Lung (tissue), 12 donors: ENCODE results near the gene RNASEH1. TPM values are rescaled to one million over a fixed set of nuclear protein-coding genes. Genes with fewer than 3 reads are reported as not detected.
A peak's percentile ranks its signal among the peaks of the same experiment; 100 is the strongest.

ENCODE experiments used
- ATAC-seq: fragments of 200-7000 bp; cut with Tn5 transposase; one replicate; pipeline ENCODE4 v1.9.1; 2020; ENCODE audit warnings: moderate number of reproducible peaks; ENCODE audit not compliant: insufficient read depth, low FRiP score
- DNase-seq, 3 donors: peaks; one replicate each; pipeline ENCODE4 v3.0.0-alpha.2; 2013 to 2017
- H3K27ac ChIP-seq, 2 donors: one replicate each; pipeline ENCODE4 v1.5.1; 2013; ENCODE audit warnings: mild to moderate bottlenecking in 2 of 2, moderate library complexity in 2 of 2, control low read depth in 1 of 2, inconsistent platforms in 1 of 2, low read depth in 1 of 2, low read length in 1 of 2
- H3K27me3 ChIP-seq, 3 donors: one replicate each; pipeline ENCODE4 v1.5.1; 2013; ENCODE audit warnings: low read length in 2 of 3; ENCODE audit not compliant: control insufficient read depth in 3 of 3, insufficient read depth in 3 of 3
- H3K36me3 ChIP-seq, 4 donors: one replicate each; pipeline ENCODE4 v1.5.1; 2013; ENCODE audit warnings: low read length in 4 of 4, mild to moderate bottlenecking in 1 of 4, moderate library complexity in 1 of 4; ENCODE audit not compliant: control insufficient read depth in 4 of 4, insufficient read depth in 4 of 4
- H3K4me1 ChIP-seq, 5 donors: one replicate each; pipeline ENCODE4 v1.5.1; 2013; ENCODE audit warnings: low read length in 5 of 5, mild to moderate bottlenecking in 2 of 5, moderate library complexity in 1 of 5; ENCODE audit not compliant: control insufficient read depth in 5 of 5, insufficient read depth in 5 of 5
- H3K4me3 ChIP-seq: one replicate; pipeline ENCODE4 v1.5.1; 2013; ENCODE audit warnings: mild to moderate bottlenecking, control low read depth, moderate library complexity
- H3K9ac ChIP-seq, 2 donors: one replicate each; pipeline ENCODE4 v1.5.1; 2013; ENCODE audit warnings: low read length in 2 of 2, control low read depth in 1 of 2; ENCODE audit not compliant: insufficient read depth in 1 of 2
- H3K9me3 ChIP-seq, 4 donors: one replicate each; pipeline ENCODE4 v1.5.1; 2013; ENCODE audit warnings: low read length in 3 of 4, mild to moderate bottlenecking in 1 of 4, moderate library complexity in 1 of 4; ENCODE audit not compliant: control insufficient read depth in 4 of 4, insufficient read depth in 3 of 4
- CTCF ChIP-seq: IDR thresholded peaks from 2 replicates; pipeline ENCODE4 v1.5.1; 2012; ENCODE audit warnings: mild to moderate bottlenecking; ENCODE audit errors: control extremely low read depth, extremely low read depth
- WGBS, 2 donors: extraction: QIAGEN DNeasy Blood & Tissue Kit; methylation state at CpG; one replicate each; pipeline ENCODE4 v1.1.7; 2013; 5-methylcytosine and 5-hydroxymethylcytosine counted together
- polyA plus RNA-seq, 2 donors: library from polyadenylated mRNA; stranded (reverse); fragments of 200-250 nt; gene quantifications; one replicate each; pipeline ENCODE4 v1.2.1, GENCODE V29; 2013
- total RNA-seq, 2 donors: library from RNA; depleted of rRNA in 1 of 2; stranded (reverse); fragments of >200 nt in 1 of 2; gene quantifications; one replicate each; pipeline ENCODE4 v1.2.1, GENCODE V29; 2014 to 2021
- donor health status: control.
- donor health status: control.
- donor health status: Bipolar disorder and iron deficiency.
- donor health status: healthy.
- donor health status: DM: yes; HTN: yes; CAD: no.

Gene RNASEH1
- total and polyA plus RNA-seq, 4 donors, result 9.6 to 24.5 (median 15.2) TPM

DNA sequence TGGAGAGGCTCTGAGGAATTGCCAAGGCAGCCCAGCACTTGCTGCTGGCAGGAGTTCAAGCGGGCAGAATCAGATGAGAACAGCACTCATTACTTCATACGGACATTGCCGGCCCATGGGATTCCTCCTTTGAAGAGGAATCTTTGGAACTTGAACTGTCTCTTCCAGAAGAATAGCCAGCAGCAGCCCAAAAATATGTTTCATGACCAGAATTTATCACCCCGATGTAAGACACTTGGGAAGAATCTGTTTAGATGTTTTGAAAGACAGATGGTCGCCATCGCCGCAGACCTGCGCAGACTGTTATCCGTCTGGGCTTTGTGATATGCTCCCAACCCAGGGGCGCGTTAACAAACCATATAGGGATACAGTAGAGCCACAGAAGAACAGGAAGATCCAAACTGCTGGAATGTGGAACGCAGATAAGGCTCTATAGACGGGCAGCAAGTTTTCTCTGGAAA, 35.1 kb downstream of the RNASEH1 start:
- Histone ChIP-seq H3K9me3 (peaks cover 0 to 3% (median 0%) of the 10 kb centered on the region in 4 donors), H3K36me3 (peaks cover 0 to 9% (median 0%) of the 10 kb centered on the region in 4 donors), H3K4me3 (no peak overlapping the region), H3K4me1 (peaks cover 8 to 31% (median 16%) of the 10 kb centered on the region in 5 donors), H3K27me3 (no peaks in the 10 kb centered on the region), H3K9ac (no peak overlapping the region), H3K27ac (peak overlapping the region; percentile 48 to 82)
- ATAC-seq, result no peak
- 45 to 79% methylated on average over 13 of the region's 13 CpGs for WGBS, 2 donors
- DNase-seq, result peak in 2 of 3 donors; percentile 32 to 47
- no peak for TF ChIP-seq CTCF

DNA sequence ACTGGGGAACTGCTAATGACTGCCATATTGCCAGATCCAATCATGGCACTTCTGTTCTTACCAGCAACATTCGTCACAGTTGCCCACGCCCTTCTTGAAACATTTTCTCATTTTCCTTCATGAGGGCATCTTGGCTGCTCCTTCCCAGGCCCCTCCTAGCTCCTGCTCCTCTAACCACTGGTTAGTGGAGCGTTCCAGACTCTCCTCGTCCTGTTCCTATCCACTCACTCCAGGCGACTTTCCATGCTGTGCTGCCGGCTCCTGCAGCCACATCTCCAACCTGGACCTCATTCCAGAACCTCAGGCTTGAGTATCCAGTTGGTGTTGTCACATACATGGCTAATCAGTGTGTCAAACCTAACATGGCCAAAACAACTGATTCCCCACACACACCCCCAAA, 37.5 kb downstream of the RNASEH1 start:
- DNase-seq (no peak), ATAC-seq (no peak)
- H3K4me1 ChIP-seq, result peaks cover 9 to 36% (median 16%) of the 10 kb centered on the region in 5 donors
- H3K36me3 ChIP-seq, result peaks cover 0 to 2% (median 0%) of the 10 kb centered on the region in 4 donors
- H3K9me3 ChIP-seq, result no peaks in the 10 kb centered on the region
- no peak for TF ChIP-seq CTCF
- no peaks in the 10 kb centered on the region for H3K27me3 ChIP-seq
- no peak overlapping the region for H3K4me3 ChIP-seq
- H3K9ac ChIP-seq, result no peak overlapping the region
- 93 to 97% methylated on average over 6 of the region's 6 CpGs for WGBS, 2 donors
- no peak overlapping the region for H3K27ac ChIP-seq

- Histone ChIP-seq H3K27ac (peak within 1 kb of the TSS; percentile 98 to 99), H3K27me3 (no peaks in the 10 kb centered on the region), H3K4me1 (peaks cover 9 to 33% (median 16%) of the 10 kb centered on the region in 5 donors), H3K9ac (peak within 1 kb of the TSS; percentile 57 to 66), H3K9me3 (no peaks in the 10 kb centered on the region), H3K4me3 (peak within 1 kb of the TSS; percentile 86), H3K36me3 (peaks cover 0 to 2% (median 0%) of the 10 kb centered on the region in 4 donors)
- peak; percentile 85 for ATAC-seq
- TF ChIP-seq CTCF, result no peak
- peak; percentile 82 to 87 (median 85) for DNase-seq
- WGBS, 2 donors, result 2% methylated on average over 74 to 76 of the region's 76 CpGs
Measured at GRCh38 chr2:3519255-3520205, 38.6 kb downstream of the RNASEH1 start, which contains the start of gene ADI1. Gene ADI1, minus strand, starts transcription at chr2:3519531. Its CDS starts 44 bp downstream, at chr2:3519487.
